ENCODE data around the gene ZNF683.

DNA sequence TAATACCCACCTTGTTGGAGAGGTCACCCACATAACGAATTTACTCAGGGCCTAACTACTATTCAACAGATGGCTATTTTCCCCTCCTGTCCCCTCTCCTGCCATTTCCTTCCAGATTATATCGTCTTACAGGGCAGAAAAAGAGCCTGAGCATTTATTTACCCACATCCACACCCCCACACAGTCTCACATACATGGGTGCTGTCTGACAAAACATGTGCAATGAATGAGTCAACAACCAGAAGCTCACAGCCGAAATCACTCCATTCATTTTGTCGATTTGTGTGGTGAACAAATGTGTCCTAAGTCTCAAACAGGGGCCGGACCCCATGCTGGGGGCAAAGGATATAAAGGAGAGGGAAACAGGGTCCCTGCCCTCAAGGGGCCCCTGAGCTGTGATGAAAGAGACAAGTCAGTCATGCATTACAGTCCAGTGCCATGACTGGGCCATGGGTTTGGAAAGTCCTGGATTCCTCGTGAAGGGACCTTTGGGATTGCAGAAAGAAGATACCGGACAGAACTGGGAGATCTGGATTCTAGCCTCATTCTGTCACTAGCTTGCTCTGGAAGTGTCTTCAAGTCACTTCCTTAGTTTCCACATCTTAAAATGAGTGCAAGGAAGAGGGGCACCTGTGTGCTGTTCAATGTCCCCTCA lies 16.4 kb upstream of the ZNF683 start:
- TF ChIP-seq, protein P1, sequence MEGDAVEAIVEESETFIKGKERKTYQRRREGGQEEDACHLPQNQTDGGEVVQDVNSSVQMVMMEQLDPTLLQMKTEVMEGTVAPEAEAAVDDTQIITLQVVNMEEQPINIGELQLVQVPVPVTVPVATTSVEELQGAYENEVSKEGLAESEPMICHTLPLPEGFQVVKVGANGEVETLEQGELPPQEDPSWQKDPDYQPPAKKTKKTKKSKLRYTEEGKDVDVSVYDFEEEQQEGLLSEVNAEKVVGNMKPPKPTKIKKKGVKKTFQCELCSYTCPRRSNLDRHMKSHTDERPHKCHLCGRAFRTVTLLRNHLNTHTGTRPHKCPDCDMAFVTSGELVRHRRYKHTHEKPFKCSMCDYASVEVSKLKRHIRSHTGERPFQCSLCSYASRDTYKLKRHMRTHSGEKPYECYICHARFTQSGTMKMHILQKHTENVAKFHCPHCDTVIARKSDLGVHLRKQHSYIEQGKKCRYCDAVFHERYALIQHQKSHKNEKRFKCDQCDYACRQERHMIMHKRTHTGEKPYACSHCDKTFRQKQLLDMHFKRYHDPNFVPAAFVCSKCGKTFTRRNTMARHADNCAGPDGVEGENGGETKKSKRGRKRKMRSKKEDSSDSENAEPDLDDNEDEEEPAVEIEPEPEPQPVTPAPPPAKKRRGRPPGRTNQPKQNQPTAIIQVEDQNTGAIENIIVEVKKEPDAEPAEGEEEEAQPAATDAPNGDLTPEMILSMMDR (IDR thresholded peaks at IDR 0.05) = no peak
- TF ChIP-seq POLR2A (IDR thresholded peaks at IDR 0.05) = no peak

Data from tibial nerve (tissue), 3 donors.